Neuronal stem cell (in vitro differentiated cells): Measurements from ENCODE around the gene RELL2.

Source experiments
- DNase-seq: peaks from one replicate; pipeline ENCODE4 v3.0.0-alpha.2; 2013; ENCODE audit warnings: low spot score
- H2AFZ ChIP-seq: one replicate; pipeline ENCODE4 v1.6.1; 2013; ENCODE audit warnings: mild to moderate bottlenecking, low read length, inconsistent platforms
- H2AK5ac ChIP-seq: 2 replicates; pipeline ENCODE4 v1.6.1; 2013; ENCODE audit warnings: low read depth, mild to moderate bottlenecking, inconsistent platforms, low read length, moderate library complexity, mixed read lengths
- H2BK120ac ChIP-seq: 2 replicates; pipeline ENCODE4 v1.6.1; 2013; ENCODE audit warnings: low read depth, mild to moderate bottlenecking, inconsistent platforms, low read length, moderate library complexity, mixed read lengths
- H2BK12ac ChIP-seq: one replicate; pipeline ENCODE4 v1.6.1; 2013; ENCODE audit warnings: low read length, inconsistent platforms
- H2BK15ac ChIP-seq: 2 replicates; pipeline ENCODE4 v1.6.1; 2013; ENCODE audit warnings: mild to moderate bottlenecking, low read length, inconsistent platforms, mixed read lengths
- H2BK5ac ChIP-seq: one replicate; pipeline ENCODE4 v1.6.1; 2013; ENCODE audit warnings: inconsistent platforms, mild to moderate bottlenecking, low read length, moderate library complexity
- H3K14ac ChIP-seq: one replicate; pipeline ENCODE4 v1.6.1; 2013; ENCODE audit warnings: low read length, inconsistent platforms
- H3K18ac ChIP-seq: 2 replicates; pipeline ENCODE4 v1.6.1; 2013; ENCODE audit warnings: low read length, inconsistent platforms
- H3K23ac ChIP-seq: 2 replicates; pipeline ENCODE4 v1.6.1; 2013; ENCODE audit warnings: low read depth, mild to moderate bottlenecking, mixed read lengths, low read length, inconsistent platforms; ENCODE audit not compliant: poor library complexity
- H3K27ac ChIP-seq: replicated peaks from 3 replicates; pipeline ENCODE4 v1.5.1; 2013; ENCODE audit warnings: low read length, inconsistent platforms
- H3K27me3 ChIP-seq, 3 experiments: 2 replicates each; pipeline ENCODE4 v1.6.1; 2013; ENCODE audit warnings: low read length in 3 of 3, mild to moderate bottlenecking in 2 of 3, inconsistent platforms in 1 of 3, low read depth in 1 of 3, mixed read lengths in 1 of 3, moderate library complexity in 1 of 3; ENCODE audit not compliant: control insufficient read depth in 3 of 3, insufficient read depth in 3 of 3
- H3K36me3 ChIP-seq, 2 donors: replicated peaks in 1 of 2; 2 replicates each; pipeline ENCODE4 v1.6.1; 2013; ENCODE audit warnings: low read length in 2 of 2; ENCODE audit not compliant: control insufficient read depth in 2 of 2, insufficient read depth in 2 of 2
- H3K4ac ChIP-seq: 2 replicates; pipeline ENCODE4 v1.6.1; 2013; ENCODE audit warnings: inconsistent platforms, mild to moderate bottlenecking, low read length, moderate library complexity
- H3K4me1 ChIP-seq, 2 donors: 1 replicate in 1 of 2; 2 replicates in 1 of 2; pipeline ENCODE4 v1.6.1; 2013; ENCODE audit warnings: low read length in 2 of 2, low read depth in 1 of 2; ENCODE audit not compliant: control insufficient read depth in 2 of 2, insufficient read depth in 1 of 2
- H3K4me2 ChIP-seq: one replicate; pipeline ENCODE4 v1.6.1; 2013; ENCODE audit warnings: mild to moderate bottlenecking, low read length, inconsistent platforms; ENCODE audit not compliant: insufficient read depth, poor library complexity, severe bottlenecking
- H3K4me3 ChIP-seq, 2 donors: 2 replicates each; pipeline ENCODE4 v1.5.1; 2013; ENCODE audit warnings: low read length in 2 of 2, mild to moderate bottlenecking in 2 of 2, inconsistent platforms in 1 of 2, moderate library complexity in 1 of 2
- H3K79me1 ChIP-seq: one replicate; pipeline ENCODE4 v1.6.1; 2013; ENCODE audit warnings: low read depth, mild to moderate bottlenecking, inconsistent platforms, low read length, moderate library complexity
- H3K9ac ChIP-seq: one replicate; pipeline ENCODE4 v1.6.1; 2013; ENCODE audit warnings: mild to moderate bottlenecking, low read depth, low read length, inconsistent platforms; ENCODE audit not compliant: poor library complexity
- H3K9me3 ChIP-seq, 2 donors: replicated peaks in 1 of 2; 2 replicates each; pipeline versions ENCODE3 to v1.6.1; 2013; ENCODE audit warnings: low read length in 2 of 2, mild to moderate bottlenecking in 2 of 2, inconsistent platforms in 1 of 2, low read depth in 1 of 2, mixed read lengths in 1 of 2, moderate library complexity in 1 of 2; ENCODE audit not compliant: control insufficient read depth in 2 of 2, insufficient read depth in 1 of 2
- H4K8ac ChIP-seq: one replicate; pipeline ENCODE4 v1.6.1; 2013; ENCODE audit warnings: low read depth, mild to moderate bottlenecking, inconsistent platforms, low read length, moderate library complexity
- H4K91ac ChIP-seq: one replicate; pipeline ENCODE4 v1.6.1; 2013; ENCODE audit warnings: low read length, low read depth, mild to moderate bottlenecking, inconsistent platforms; ENCODE audit not compliant: poor library complexity
- WGBS, 2 donors: extraction: QIAGEN DNeasy Blood & Tissue Kit; methylation state at CpG; one replicate each; pipeline ENCODE4 v1.1.7; 2013; ENCODE audit warnings: missing lambda C conversion rate in 2 of 2, mixed read lengths in 1 of 2; ENCODE audit not compliant: insufficient read length in 2 of 2, insufficient replicate concordance in 1 of 2; ENCODE audit errors: extremely low coverage in 2 of 2; 5-methylcytosine and 5-hydroxymethylcytosine counted together

The RELL2 gene

GRCh38 chr5:141639357-141640050, 2.7 kb downstream of the RELL2 start:
- Histone ChIP-seq H2BK5ac (no peak overlapping the region), H3K79me1 (peaks cover 6% of the 10 kb centered on the region), H2BK15ac (no peak overlapping the region), H3K14ac (no peak overlapping the region), H3K27me3 (peaks cover 0 to 11% (median 4%) of the 10 kb centered on the region in 3 experiments), H2BK120ac (no peak overlapping the region), H3K36me3 (peaks cover 3 to 33% of the 10 kb centered on the region in 2 donors), H3K9me3 (peaks cover 0 to 2% of the 10 kb centered on the region in 2 donors), H3K23ac (no peak overlapping the region), H2AFZ (no peak overlapping the region), H4K91ac (no peak overlapping the region), H3K9ac (no peak overlapping the region), H2AK5ac (no peak overlapping the region), H3K4me3 (no peak overlapping the region), H3K27ac (no peak overlapping the region), H3K4ac (no peak overlapping the region), H3K4me1 (peaks cover 12 to 16% of the 10 kb centered on the region in 2 donors), H2BK12ac (no peak overlapping the region), H3K18ac (no peak overlapping the region), H3K4me2 (no peak overlapping the region), H4K8ac (no peak overlapping the region)
- DNase-seq: no peak
- no CpG with 5 or more reads among the region's 12 CpGs for WGBS, 2 donors

DNA sequence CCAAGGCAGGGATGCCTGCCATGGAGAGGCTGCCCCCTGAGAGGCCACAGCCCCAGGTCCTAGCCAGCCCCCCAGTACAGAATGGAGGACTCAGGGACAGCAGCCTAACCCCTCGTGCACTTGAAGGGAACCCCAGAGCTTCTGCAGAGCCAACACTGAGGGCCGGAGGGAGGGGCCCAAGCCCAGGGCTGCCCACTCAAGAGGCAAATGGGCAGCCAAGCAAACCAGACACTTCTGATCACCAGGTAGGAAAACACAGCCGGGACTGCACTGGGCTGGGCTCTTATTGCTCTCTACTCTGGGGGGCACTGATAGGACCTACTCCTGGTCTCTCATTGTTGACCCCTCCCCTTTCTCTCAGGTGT, 3.2 kb downstream of the RELL2 start:
- Histone ChIP-seq H3K4ac (no peak overlapping the region), H3K4me3 (no peak overlapping the region), H2AFZ (no peak overlapping the region), H3K23ac (no peak overlapping the region), H3K27me3 (peaks cover 0 to 11% (median 4%) of the 10 kb centered on the region in 3 experiments), H3K14ac (no peak overlapping the region), H4K91ac (no peak overlapping the region), H2BK12ac (no peak overlapping the region), H2BK120ac (no peak overlapping the region), H2BK5ac (no peak overlapping the region), H3K4me2 (no peak overlapping the region), H2AK5ac (no peak overlapping the region), H3K27ac (no peak overlapping the region), H3K79me1 (peaks cover 6% of the 10 kb centered on the region), H3K9ac (no peak overlapping the region), H2BK15ac (no peak overlapping the region), H4K8ac (no peak overlapping the region), H3K4me1 (peaks cover 10 to 11% of the 10 kb centered on the region in 2 donors), H3K18ac (no peak overlapping the region), H3K9me3 (no peaks in the 10 kb centered on the region), H3K36me3 (peaks cover 0 to 30% of the 10 kb centered on the region in 2 donors)
- no peak for DNase-seq
- no CpG with 5 or more reads among the region's 3 CpGs for WGBS, 2 donors

DNA sequence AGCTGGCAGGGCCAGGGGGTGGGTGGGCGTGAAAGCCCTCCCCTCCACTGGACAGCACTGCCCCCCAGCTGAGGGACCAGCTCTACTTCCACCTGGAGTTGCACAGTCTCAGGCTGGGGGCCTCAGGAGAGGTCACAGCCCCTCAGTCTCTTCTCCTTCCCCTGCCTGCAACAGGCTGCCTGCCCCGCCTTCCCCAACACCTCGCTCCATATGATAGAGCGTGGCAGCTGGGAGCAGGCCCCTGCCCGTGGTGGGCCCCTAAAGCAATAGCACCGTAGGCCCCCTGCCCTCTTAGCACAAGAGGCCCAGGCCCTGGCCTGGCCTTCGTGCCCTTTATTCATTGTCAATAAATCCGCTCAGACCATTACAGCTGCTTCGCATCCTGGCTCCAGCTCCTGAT, 3.9 kb downstream of the RELL2 start:
- Histone ChIP-seq H3K4me3 (no peak overlapping the region), H2AFZ (no peak overlapping the region), H3K4ac (no peak overlapping the region), H3K36me3 (peaks cover 0 to 30% of the 10 kb centered on the region in 2 donors), H3K79me1 (peaks cover 6% of the 10 kb centered on the region), H3K27me3 (peaks cover 0 to 11% (median 4%) of the 10 kb centered on the region in 3 experiments), H2BK12ac (no peak overlapping the region), H2AK5ac (no peak overlapping the region), H3K27ac (no peak overlapping the region), H3K4me2 (no peak overlapping the region), H4K91ac (no peak overlapping the region), H2BK15ac (no peak overlapping the region), H2BK5ac (no peak overlapping the region), H3K9me3 (no peaks in the 10 kb centered on the region), H2BK120ac (no peak overlapping the region), H3K14ac (no peak overlapping the region), H3K4me1 (peaks cover 5 to 10% of the 10 kb centered on the region in 2 donors), H3K23ac (peak overlapping the region; percentile 37), H3K9ac (peak overlapping the region; percentile 74), H3K18ac (no peak overlapping the region), H4K8ac (no peak overlapping the region)
- WGBS, 2 donors: no CpG with 5 or more reads among the region's 9 CpGs
- no peak for DNase-seq

DNA sequence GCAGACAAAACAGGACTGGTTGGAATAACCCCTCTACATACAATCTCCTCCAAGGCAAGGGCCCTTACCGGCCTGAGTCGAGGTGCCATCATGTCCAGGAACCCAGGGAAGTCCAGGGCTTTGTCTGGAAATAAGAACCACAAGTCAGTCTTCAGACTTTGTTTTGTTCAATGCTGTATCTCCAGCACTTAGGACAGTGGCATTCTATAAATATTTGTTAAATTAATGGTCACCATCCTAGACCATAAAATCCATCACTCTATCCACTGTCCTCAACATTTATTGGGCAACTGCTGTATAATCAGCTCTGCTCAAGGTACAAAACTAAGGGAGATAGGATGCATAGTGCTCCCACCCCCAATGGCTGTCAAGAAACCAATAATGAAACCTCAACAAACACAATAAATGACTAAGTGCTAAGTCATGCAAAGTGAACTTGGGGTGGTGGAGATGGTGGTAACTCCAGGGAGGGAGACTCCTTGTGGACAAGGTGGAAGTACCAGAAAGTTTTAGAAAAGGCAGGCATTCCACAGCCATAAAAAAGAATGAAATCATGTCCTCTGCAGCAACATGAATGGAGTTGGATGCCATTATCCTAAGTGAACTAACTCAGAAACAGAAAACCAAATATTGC, 5.0 kb downstream of the RELL2 start:
- DNase-seq: no peak
- WGBS, 2 donors: no CpG with 5 or more reads among the region's 2 CpGs
- Histone ChIP-seq H2AFZ (no peak overlapping the region), H3K14ac (no peak overlapping the region), H3K9me3 (no peaks in the 10 kb centered on the region), H2BK15ac (no peak overlapping the region), H3K18ac (no peak overlapping the region), H3K23ac (no peak overlapping the region), H2AK5ac (no peak overlapping the region), H3K9ac (no peak overlapping the region), H4K91ac (no peak overlapping the region), H4K8ac (no peak overlapping the region), H3K79me1 (no peaks in the 10 kb centered on the region), H2BK5ac (no peak overlapping the region), H2BK12ac (no peak overlapping the region), H3K27me3 (peaks cover 0 to 9% (median 4%) of the 10 kb centered on the region in 3 experiments), H3K4me2 (no peak overlapping the region), H2BK120ac (no peak overlapping the region), H3K4me1 (peaks cover 0 to 5% of the 10 kb centered on the region in 2 donors), H3K4me3 (no peak overlapping the region), H3K4ac (no peak overlapping the region), H3K27ac (no peak overlapping the region), H3K36me3 (peaks cover 0 to 30% of the 10 kb centered on the region in 2 donors)
